Measurements from ENCODE around the gene FOXF1. TPM values are rescaled to one million over a fixed set of nuclear protein-coding genes. Genes with fewer than 3 reads are reported as not detected.

The FOXF1 gene
- total and polyA plus RNA-seq, 2 of the 13 experiments (the other 11 are each of a cell fraction or from before 2014, with no cell fraction given): not detected

GRCh38 chr16:86519649-86520316, 9.5 kb downstream of the FOXF1 start (continued):
- TF ChIP-seq RXRA (CRISPR knock-in tag; IDR thresholded peaks at IDR 0.05) (no peak), PAXIP1 (CRISPR knock-in tag; conservative IDR thresholded peaks at IDR 0.05) (no peak), ZMYM2 (CRISPR knock-in tag; IDR thresholded peaks at IDR 0.05) (no peak), IKZF4 (CRISPR knock-in tag; IDR thresholded peaks at IDR 0.05; ENCODE audit: borderline replicate concordance, low read depth, not compliant biosample characterization) (no peak), SRSF1 (optimal IDR thresholded peaks at IDR 0.05; ENCODE audit: low read depth, low read length) (no peak), IKZF5 (CRISPR knock-in tag; IDR thresholded peaks at IDR 0.05) (no peak), MXD3 (CRISPR knock-in tag; IDR thresholded peaks at IDR 0.05) (no peak), HMGXB3 (CRISPR knock-in tag; IDR thresholded peaks at IDR 0.05; ENCODE audit: borderline replicate concordance) (no peak), KLF9 (CRISPR knock-in tag; IDR thresholded peaks at IDR 0.05; ENCODE audit: low read depth) (no peak), HOXA7 (CRISPR knock-in tag; IDR thresholded peaks at IDR 0.05) (no peak), ZNF788 (CRISPR knock-in tag; IDR thresholded peaks at IDR 0.05; ENCODE audit: borderline replicate concordance) (no peak), LRRFIP1 (CRISPR knock-in tag; conservative IDR thresholded peaks at IDR 0.05) (no peak), ZFP1 (CRISPR knock-in tag; IDR thresholded peaks at IDR 0.05) (no peak), ATF3 (CRISPR knock-in tag; IDR thresholded peaks at IDR 0.05) (no peak)

All from HepG2 (cell line).